ENCODE measurements around the gene CBLIF. TPM values are rescaled to one million over a fixed set of nuclear protein-coding genes. Genes with fewer than 3 reads are reported as not detected.
"Not testable (repeated sequence)": the region's sequence is repeated elsewhere in the genome, so short reads cannot be mapped to it uniquely, and the experiment has no call there.

CBLIF gene
- total RNA-seq, 4 donors from 2014 or later = not detected

GRCh38 chr11:59854871-59855270, 9.6 kb upstream of the CBLIF start:
- no peak overlapping the region for H3K4me3 ChIP-seq (ENCODE audit: low read depth, poor library complexity, severe bottlenecking)
- intact Hi-C loops (cut with DNase I; ENCODE audit: low total_unique reads) = no loop called here
- 45 to 52% methylated on average over 2 of the region's 2 CpGs for WGBS, 2 donors
- no peak for DNase-seq (ENCODE audit: low spot score in 2 of 2)
- no peak for TF ChIP-seq CTCF (IDR thresholded peaks at IDR 0.05)
- no peak for TF ChIP-seq POLR2A (IDR thresholded peaks at IDR 0.05)

- H3K4me3 ChIP-seq (ENCODE audit: low read depth, poor library complexity, severe bottlenecking); DNase-seq (ENCODE audit: low spot score in 2 of 2); intact Hi-C loops (cut with DNase I; ENCODE audit: low total_unique reads): not testable (repeated sequence)
- WGBS, 2 donors = 91 to 93% methylated on average over 5 of the region's 5 CpGs
Measured at GRCh38 chr11:59851416-59851815, 6.1 kb upstream of the CBLIF start.

- DNase-seq (ENCODE audit: low spot score in 2 of 2); H3K4me3 ChIP-seq (ENCODE audit: low read depth, poor library complexity, severe bottlenecking); intact Hi-C loops (cut with DNase I; ENCODE audit: low total_unique reads): not testable (repeated sequence)
- 93 to 98% methylated on average over 2 of the region's 2 CpGs for WGBS, 2 donors
Measured at GRCh38 chr11:59849551-59849950, 4.3 kb upstream of the CBLIF start.

GRCh38 chr11:59849129-59849528, 3.8 kb upstream of the CBLIF start:
- intact Hi-C loops (cut with DNase I; ENCODE audit: low total_unique reads) = no loop called here

GRCh38 chr11:59848439-59848838, 3.1 kb upstream of the CBLIF start:
- DNase-seq (ENCODE audit: low spot score in 2 of 2); intact Hi-C loops (cut with DNase I; ENCODE audit: low total_unique reads); H3K4me3 ChIP-seq (ENCODE audit: low read depth, poor library complexity, severe bottlenecking): not testable (repeated sequence)
- 92 to 94% methylated on average over 6 of the region's 6 CpGs for WGBS, 2 donors

More at GRCh38 chr11:59849129-59849528, 3.8 kb upstream of the CBLIF start:
- H3K4me3 ChIP-seq (ENCODE audit: low read depth, poor library complexity, severe bottlenecking) = no peak overlapping the region
- DNase-seq (ENCODE audit: low spot score in 2 of 2) = no peak
- WGBS, 2 donors = 12 to 18% methylated on average over 2 of the region's 2 CpGs
- TF ChIP-seq CTCF (IDR thresholded peaks at IDR 0.05) (no peak), POLR2A (IDR thresholded peaks at IDR 0.05) (no peak)

- intact Hi-C loops (cut with DNase I; ENCODE audit: low total_unique reads) = no loop called here
- H3K4me3 ChIP-seq (ENCODE audit: low read depth, poor library complexity, severe bottlenecking) = no peak overlapping the region
- 71 to 80% methylated on average over 3 of the region's 3 CpGs for WGBS, 2 donors
- TF ChIP-seq CTCF (IDR thresholded peaks at IDR 0.05) (no peak), POLR2A (IDR thresholded peaks at IDR 0.05) (no peak)
- DNase-seq (ENCODE audit: low spot score in 2 of 2) = no peak
Measured at GRCh38 chr11:59847626-59848025, 2.3 kb upstream of the CBLIF start.

- H3K4me3 ChIP-seq (ENCODE audit: low read depth, poor library complexity, severe bottlenecking) = no peak overlapping the region
- WGBS, 2 donors = 51 to 56% methylated on average over 5 of the region's 5 CpGs
- intact Hi-C loops (cut with DNase I; ENCODE audit: low total_unique reads) = no loop called here
- TF ChIP-seq POLR2A (IDR thresholded peaks at IDR 0.05) (no peak), CTCF (IDR thresholded peaks at IDR 0.05) (no peak)
- no peak for DNase-seq (ENCODE audit: low spot score in 2 of 2)
Measured at GRCh38 chr11:59846556-59846955, 1.3 kb upstream of the CBLIF start.
